Measurements from ENCODE around the gene CDKN2A.
"Not testable (repeated sequence)": the region's sequence is repeated elsewhere in the genome, so short reads cannot be mapped to it uniquely, and the experiment has no call there.

Gene CDKN2A

DNA sequence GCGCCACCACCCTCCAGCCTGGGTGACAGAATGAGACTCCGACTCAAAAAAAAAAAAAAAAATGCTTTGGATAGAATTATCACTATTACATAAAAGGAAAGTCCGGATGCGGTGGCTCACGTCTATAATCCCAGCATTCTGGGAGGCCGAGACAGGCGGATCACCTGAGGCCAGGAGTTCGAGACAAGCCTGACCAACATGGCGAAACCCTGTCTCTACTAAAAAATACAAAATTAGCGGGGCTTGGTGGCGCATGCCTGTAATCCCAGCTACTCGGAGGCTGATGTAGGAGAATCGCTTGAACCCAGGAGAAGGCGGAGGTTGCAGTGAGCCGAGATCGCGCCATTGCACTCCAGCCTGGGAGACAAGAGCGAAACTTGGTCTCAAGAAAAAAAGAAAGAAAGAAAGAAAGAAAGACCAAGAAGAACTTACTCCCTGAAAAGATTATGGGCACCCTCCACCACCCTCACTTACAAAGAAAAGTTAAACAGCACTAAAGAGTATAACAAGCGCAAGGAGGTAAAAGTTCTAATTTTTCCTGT, 17.8 kb downstream of the CDKN2A start:
- no peak for FAIRE-seq

DNA sequence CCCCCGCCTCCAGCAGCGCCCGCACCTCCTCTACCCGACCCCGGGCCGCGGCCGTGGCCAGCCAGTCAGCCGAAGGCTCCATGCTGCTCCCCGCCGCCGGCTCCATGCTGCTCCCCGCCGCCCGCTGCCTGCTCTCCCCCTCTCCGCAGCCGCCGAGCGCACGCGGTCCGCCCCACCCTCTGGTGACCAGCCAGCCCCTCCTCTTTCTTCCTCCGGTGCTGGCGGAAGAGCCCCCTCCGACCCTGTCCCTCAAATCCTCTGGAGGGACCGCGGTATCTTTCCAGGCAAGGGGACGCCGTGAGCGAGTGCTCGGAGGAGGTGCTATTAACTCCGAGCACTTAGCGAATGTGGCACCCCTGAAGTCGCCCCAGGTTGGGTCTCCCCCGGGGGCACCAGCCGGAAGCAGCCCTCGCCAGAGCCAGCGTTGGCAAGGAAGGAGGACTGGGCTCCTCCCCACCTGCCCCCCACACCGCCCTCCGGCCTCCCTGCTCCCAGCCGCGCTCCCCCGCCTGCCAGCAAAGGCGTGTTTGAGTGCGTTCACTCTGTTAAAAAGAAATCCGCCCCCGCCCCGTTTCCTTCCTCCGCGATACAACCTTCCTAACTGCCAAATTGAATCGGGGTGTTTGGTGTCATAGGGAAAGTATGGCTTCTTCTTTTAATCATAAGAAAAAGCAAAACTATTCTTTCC, 19.3 kb downstream of the CDKN2A start:
- FAIRE-seq: no peak

DNA sequence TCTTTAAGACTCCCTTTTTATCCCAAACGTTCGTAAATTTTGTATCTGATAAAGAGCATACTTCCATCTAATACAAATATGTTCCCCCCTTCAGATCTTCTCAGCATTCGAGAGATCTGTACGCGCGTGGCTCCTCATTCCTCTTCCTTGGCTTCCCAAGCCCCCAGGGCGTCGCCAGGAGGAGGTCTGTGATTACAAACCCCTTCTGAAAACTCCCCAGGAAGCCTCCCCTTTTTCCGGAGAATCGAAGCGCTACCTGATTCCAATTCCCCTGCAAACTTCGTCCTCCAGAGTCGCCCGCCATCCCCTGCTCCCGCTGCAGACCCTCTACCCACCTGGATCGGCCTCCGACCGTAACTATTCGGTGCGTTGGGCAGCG, 19.9 kb downstream of the CDKN2A start:
- no peak for FAIRE-seq

DNA sequence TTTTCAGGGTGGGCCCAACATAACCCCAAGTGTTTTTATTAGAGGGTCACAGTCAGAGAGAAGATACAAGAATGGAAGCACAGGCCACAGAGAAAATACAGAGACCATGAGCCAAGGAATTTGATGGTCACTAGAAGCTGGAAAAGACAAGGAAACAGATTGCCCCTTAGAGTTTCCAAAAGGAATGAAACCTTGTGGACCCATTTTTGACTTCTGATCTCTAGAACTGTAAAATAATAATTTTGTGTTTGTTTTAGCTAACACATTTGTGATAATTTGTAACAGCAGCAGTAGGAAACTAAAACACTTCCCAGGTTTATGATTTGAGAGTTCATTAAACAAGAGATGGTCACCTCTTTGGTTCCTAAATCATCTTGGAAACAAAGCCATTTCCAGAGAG, 21.8 kb downstream of the CDKN2A start:
- no peak for FAIRE-seq

DNA sequence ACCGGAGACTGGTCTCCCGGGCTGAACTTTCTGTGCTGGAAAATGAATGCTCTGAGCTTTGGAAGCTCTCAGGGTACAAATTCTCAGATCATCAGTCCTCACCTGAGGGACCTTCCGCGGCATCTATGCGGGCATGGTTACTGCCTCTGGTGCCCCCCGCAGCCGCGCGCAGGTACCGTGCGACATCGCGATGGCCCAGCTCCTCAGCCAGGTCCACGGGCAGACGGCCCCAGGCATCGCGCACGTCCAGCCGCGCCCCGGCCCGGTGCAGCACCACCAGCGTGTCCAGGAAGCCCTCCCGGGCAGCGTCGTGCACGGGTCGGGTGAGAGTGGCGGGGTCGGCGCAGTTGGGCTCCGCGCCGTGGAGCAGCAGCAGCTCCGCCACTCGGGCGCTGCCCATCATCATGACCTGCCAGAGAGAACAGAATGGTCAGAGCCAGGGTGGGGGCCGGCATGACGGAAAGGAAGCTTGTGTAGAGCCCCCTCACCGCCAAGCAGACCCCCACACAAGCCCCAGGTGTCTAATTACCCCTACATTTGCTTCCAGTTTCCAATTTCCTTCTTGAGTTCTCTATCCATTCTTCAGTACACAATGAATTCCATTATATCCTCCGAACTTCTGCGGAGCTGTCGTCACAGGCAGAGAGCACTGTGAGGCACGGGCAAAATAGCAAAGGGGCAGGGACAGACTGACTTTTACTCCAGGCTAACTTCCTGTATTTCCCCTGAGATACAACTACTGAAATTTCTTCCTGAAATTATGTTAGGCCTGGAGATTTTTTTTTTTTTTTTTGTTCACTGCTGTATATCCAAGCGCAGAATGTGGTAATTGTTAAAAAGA, 23.2 kb downstream of the CDKN2A start:
- FAIRE-seq: no peak

DNA sequence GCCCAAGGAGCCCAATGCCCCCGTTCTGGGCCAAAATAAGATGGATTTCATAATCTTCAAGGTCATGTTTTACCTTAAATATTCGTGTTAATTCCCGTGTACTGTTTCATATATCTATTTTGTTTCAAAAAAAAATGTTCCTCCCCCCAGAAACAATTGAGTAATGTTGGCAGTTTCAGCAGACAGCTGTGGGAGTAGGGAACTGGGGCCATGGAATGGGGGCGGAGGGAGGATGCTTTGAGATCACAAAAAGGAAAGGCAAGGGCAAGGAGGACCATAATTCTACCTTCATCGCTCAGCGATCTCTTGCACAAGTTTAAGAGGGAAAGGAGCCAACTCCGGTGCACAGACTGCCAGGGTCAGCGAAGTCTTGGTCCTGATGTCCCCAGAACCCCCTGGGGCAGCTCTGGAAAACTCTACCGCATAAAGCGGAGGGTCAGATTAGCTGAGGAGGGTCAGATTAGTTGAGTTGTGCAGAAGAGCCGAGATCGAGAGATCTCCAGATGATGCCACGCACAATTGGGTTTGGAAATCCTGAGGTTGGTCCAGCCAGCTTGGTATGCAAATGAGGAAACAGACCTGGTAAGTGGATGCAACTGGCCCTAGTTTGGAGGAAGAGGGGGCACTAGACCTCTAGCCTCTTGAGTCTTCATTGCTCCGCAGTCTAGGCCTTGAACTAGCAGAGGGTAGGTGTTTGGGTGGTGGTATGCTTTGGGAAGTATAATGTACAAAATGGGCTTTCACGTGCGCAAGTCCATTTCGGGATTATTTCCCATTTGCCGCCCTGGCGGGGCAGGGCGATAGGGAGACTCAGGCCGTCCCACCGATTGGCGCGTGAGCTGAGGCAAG, 24.0 kb downstream of the CDKN2A start:
- FAIRE-seq: no peak

DNA sequence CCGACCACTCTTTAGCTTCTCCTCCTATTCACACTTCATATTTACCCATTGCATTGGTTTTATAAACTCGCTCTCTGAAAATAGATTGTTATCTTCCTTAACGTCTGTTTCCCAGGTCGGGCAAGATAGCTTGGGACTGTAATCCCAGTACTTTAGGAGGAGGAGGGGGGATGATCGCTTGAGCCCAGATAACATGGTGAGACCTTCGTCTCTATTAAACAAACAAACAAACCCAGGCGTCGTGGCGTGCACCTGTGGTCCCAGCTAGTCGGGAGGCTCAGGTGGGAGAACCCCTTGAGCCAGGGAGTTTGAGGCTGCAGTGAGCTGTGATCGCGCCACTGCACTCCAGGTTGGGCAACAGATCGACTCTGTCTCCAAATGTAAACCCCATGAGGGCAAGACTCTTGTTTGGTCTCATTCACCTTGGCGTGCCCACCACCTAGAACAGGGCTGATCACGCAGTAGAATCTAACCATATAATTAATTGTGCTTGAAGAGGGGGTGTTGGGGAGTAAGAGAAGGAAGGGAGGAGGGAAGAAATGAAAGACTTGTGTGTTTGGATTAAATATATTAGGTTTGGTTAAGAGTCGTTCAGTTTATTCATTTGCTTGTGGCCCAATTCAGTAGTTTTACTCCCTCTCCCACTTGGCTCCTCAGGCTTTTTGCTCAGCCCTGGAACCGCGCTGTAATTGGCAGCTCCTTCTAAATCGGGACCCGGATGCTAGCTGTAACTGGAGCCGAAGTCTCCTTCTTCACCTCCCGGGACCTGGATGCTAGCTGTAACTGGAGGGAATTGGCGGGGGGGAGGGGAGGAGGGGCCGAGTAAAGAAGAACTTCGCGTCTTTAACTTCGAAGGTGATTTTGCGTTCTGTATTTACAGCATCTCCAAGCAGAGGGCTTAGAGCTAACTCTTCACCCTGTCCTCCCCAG, 24.9 kb downstream of the CDKN2A start:
- FAIRE-seq: no peak

DNA sequence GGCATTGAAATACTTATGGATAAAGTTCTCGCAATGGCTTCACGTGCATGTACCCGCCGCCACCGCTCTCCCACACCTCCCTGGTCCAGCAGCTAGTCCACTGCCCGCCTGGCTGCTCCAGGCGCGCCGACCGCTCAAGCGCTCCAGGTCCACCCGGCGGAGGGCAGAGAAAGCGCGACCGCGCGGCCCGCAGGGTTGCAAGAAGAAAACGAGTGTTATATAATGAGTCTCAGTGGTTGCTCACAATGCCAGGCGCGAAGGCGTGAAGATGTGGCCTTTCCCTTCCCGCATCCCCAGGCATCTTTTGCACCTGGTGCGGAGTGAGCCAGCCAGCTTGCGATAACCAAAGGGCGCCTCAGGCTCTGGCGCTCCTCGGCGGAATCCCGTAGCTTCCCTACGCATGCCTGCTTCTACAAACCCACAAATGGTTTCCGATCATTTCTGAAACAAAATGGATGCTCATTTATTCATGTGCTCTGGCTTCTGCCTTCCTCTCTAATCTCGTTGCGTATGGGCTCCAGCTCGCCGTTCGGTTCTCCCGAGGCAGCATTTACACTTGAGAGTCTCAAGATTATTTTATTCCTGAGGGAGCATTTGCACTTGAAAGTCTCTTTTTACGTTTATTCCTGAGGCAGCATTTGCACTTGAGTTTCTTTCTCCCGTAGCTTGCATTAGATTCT, 25.7 kb downstream of the CDKN2A start:
- no peak for FAIRE-seq

DNA sequence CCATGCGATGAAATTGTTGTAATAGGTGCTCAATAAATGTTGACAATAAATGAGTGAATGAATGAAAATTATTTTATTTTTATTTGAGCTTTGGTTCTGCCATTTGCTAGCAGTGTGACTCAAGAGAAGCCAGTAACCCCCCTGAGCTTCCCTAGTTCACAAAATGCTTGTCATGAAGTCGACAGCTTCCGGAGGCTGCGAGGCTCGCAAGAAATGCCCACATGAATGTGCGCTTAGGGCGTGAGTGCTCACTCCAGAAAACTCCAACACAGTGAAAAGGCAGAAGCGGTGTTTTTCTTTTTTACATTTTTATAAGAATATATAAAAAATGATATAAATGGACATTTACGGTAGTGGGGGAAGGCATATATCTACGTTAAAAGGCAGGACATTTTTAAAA, 26.5 kb downstream of the CDKN2A start:
- no peak for FAIRE-seq

DNA sequence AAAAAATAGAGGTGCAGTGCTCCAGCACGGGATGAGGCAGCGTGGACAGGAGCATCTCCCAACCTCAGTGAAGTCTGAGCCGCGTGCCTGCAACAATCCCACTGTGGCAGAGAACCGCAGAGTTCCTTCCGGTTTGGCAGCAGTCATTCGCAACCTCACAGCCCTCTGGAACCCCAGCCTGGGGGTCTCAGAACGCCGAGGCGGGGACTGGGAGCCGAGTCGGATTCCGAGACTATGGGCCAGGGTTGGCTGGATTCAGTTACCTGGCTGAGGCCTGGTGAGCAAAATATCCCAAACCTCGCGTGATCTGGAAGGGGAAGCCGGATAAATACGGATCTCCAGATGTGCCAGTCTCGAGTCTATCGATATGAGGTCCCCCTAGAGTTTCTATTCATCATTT, 27.0 kb downstream of the CDKN2A start:
- no peak for FAIRE-seq

DNA sequence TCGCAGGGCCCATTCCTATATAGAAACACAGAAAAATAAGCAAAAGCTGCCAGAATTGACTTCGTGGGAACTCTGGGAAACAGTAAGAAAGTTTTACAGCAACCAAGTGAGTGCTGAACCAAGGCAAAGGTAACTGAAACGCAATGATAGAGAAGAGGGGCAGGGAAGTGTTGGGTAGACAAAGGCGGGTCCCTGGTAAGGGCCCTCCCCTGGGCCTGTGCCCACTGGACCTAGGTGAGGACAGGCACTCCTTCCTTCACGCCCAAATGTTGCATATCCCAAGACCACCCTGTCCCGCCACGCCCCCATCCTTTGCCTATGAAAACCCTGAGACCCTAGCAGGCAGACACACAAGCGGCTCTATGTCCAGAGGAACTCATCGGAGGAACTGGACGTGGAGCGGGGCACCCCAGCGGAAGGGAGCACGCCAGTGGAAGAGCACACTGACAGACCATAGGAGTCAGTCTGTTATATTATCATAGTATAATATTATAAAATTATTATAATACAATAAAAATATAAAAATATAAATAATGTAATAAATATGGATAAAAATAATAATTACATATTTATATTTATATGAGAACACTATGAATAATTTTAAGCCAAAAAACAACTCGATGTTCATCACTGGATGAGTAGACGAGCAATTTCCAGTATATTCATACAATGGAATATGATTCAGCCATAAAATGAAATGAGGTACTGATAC, 27.9 kb downstream of the CDKN2A start:
- FAIRE-seq: no peak

DNA sequence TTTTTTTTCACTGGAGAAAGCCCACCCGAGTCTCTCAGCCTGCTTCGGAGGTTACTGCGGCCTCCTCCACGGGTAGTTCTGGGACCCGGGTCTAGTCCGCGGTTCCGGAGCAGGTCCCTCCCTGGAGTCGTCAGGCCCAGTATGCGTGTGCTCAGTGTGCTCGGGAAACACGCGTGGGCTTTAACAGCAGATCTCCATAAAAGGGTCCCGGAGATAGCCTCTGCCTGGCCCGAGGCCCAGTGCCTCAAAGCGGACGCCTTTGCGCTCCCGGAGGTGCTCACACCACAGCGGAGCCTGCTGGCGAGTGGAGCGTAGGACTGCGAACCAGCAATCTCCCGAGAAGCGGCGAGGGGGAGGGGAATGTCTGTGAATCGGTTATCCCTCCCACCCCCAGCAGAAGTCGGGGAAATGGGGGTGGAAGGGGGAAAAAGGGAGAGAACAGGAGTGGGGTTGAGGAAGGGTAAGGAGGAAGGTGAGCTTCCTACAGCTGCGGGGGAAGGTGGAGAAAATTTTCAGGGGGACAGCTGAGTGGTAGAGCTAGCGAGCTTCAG, 28.7 kb downstream of the CDKN2A start:
- no peak for FAIRE-seq

DNA sequence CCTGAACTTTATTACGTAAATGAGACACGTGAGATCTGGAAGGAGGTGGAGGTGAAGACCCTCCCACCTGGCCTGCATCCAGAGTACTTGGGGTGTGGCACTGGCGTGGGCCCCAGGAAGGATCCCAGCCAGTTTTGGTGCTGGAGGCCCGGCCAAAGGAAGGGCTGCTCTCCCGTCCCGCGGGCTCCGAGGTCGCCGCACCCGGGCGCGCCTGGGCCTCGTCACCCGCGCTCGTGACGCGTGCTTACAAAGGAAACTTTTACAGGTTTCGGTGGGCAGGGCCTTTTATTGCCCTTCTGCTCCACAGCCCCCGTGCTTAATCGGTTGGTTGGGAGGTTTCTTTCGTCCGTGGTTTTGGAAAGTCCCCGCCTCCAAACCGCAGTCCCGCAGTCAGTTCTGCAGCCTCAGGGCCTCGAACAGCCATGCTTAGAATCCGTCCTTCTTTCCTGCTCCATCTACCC, 29.2 kb downstream of the CDKN2A start:
- FAIRE-seq: no peak

DNA sequence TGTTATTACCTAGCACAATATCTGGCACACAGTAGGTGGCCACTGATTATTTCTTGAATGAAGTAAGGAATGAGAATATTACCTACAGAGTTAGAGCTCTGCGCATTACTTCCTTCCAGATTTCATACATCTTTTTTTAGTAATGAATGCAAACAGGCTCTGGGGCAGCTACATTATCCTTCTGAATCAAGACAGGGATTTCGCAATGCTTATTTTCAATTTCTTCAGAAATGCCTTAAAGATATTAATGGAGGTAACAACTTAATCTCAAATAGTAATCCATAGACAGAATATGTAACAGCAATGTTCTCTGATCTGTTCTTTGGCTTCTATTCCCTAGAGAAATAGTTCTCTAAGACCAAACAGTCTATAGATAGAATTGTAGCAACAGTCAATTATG, 32.6 kb downstream of the CDKN2A start:
- FAIRE-seq: no peak

DNA sequence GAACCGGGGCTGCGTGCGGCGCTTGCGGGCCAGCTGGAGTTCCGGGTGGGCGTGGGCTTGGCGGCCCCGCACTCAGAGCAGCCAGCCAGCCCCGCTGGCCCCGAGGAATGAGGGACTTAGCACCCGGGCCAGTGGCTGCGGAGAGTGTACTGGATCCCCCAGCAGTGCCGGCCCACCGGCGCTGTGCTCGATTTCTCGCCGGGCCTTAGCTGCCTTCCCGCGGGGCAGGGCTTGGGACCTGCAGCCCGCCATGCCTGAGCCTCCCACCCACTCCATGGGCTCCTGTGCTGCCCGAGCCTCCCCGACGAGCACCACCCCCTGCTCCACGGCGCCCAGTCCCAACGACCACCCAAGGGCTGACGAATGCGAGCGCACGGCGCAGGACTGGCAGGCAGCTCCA, 34.9 kb downstream of the CDKN2A start:
- not testable (repeated sequence) for FAIRE-seq

DNA sequence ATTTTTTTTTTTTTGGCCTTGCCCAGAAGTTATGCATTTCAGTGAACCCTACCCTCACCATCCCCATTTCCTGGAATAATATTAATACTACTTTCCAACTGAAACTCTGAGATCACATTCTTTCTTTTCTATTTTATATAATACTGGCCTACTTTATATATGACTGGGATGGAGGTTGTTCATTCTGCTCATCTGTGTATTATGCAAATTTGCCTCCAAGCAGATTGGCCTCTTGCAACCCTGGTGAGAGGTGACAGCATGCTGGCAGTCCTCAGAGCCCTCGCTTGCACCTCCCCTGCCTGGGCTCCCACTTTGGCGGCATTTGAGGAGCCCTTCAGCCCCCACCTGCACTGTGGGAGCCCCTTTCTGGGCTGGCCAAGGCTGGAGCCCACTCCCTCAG, 35.4 kb downstream of the CDKN2A start:
- FAIRE-seq: no peak

DNA sequence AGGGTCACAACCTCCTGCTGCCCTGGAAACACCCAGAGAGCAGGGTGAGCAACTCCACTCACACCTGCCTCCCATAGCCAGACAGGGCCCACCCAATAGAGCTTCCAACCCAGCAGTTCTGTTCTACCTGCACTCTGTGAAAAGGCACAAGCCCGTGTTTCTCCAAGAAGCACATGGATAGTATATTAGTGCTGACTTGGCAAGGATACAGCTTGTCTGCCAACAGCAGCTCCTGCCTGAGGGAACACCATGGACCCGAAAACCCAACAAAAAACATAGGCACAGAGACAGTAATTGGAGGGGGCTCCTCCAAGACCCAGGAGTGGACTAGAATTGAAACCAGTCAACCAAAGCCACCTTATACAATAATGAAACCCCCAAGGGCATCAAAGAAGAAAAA, 48.6 kb downstream of the CDKN2A start:
- no peak for FAIRE-seq

DNA sequence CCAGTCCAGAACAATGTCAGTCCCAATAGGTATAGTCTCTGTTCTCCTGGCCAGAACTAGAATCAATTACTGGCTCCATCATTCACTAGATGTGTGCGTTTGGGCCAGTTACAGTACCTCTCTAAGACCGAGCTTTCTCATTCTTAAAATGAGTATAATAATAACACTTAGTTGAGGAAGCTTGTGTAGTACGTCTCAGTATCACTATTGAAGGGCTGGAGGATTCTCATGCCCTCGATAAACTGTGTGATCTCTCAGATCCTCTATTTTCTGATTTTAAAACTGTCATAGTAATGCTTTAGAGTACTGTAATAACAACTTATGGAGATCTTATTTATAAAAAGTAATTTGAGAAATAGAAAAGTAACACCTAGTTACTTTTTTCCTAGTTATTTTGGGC, 50.7 kb downstream of the CDKN2A start:
- FAIRE-seq: no peak

DNA sequence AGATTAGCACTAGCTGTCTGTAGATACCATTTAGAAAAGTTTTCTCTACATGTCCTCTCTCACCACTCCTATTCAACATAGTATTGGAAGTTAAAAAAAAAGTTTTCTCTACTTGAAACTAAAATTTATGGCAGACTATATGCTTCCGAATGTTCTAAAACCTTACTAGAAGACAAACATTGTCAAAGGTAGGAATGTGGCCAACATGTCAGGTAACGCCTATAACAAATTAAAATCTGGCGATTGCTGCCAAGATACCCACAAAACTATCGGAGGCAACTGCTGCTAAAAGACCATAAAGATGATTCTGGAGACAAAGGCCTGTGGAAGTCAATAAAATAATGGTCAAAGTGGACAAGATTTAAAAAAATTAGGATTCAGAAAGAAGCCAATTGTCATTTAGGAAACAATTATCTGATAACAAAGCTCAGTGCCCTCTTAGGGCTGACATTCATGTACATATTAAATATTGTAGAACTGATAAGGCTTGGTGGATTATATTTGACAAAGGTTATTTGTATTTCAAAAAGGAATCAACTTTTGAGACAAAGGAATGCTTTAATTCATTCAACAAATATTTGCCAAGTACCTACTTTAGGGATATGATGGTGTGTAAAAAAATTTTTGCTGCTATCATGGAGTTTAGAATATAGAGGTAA, 52.7 kb downstream of the CDKN2A start:
- no peak for FAIRE-seq

DNA sequence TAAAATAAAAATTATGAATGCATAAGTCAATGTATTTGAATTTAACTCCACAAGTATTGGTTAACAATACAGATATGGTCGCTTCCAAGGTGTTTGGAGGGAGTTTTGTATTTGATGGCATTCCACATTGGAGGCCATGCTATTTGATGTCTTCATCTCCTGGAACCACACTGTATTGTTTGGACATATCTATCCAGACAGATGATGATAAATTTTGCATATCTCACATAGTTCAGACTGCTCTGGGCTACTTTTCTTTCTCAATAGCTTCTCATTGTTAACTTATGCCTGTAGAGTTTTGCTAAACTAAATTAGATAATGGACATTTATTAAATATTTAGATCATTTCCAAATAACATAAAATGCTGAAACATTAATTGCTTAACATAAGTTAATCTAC, 58.0 kb downstream of the CDKN2A start:
- FAIRE-seq: no peak
